K562 (cell line): ENCODE results near the gene DHX29. TPM values are rescaled to one million over a fixed set of nuclear protein-coding genes. Genes with fewer than 3 reads are reported as not detected.

Experiments used
- ATAC-seq: fragments of 200-7000 bp; cut with Tn5 transposase; 3 replicates; pipeline ENCODE4 v1.9.1; 2020; ENCODE audit warnings: moderate library complexity
- BruUV-seq: library from RNA; stranded (reverse); fragments of 400-500 nt; replicated peaks from 2 replicates; lab custom pipeline; 2021; lab: Mats Ljungman, UMichigan
- CTCF ChIA-PET: fragments of 300-600 bp; formaldehyde crosslinking; extraction: SDS; loops from one replicate; lab custom pipeline; 2021; ENCODE audit warnings: low intra/inter-chr PET ratio; lab: Yijun Ruan, JAX
- POLR2A ChIA-PET: fragments of 300-600, 350-650 bp; sonication (Branson Sonifier 250); formaldehyde crosslinking; extraction: SDS; loops from one replicate; lab custom pipeline; 2021; ENCODE audit warnings: antibody characterized with exemption, inconsistent platforms; lab: Yijun Ruan, JAX
- DNase-seq, 4 experiments: peaks; one replicate each; pipeline versions ENCODE4 v3.0.0 to v3.0.0-alpha.2; 2011 to 2018; ENCODE audit warnings: low spot score in 3 of 4, mixed read lengths in 3 of 4; ENCODE audit errors: extremely low read depth in 1 of 4
- FAIRE-seq: peaks from 2 replicates; lab custom pipeline; 2011; peaks lifted over from hg19 to GRCh38; lab: Jason Lieb, UNC
- H2AFZ ChIP-seq: 2 replicates; pipeline ENCODE4 v1.6.0; 2011; ENCODE audit warnings: low read depth, low read length, control low read depth, inconsistent platforms
- H3K27ac ChIP-seq: fragments of 200-600 bp; 3 replicates; pipeline ENCODE4 v1.8.0; 2011; ENCODE audit warnings: low read depth, mild to moderate bottlenecking, control low read depth, inconsistent platforms, low read length, moderate library complexity, mixed read lengths; ENCODE audit errors: extremely low read depth
- H3K27me3 ChIP-seq, 2 experiments: fragments of 300-600 bp in 1 of 2; 2 replicates in 1 of 2; 3 replicates in 1 of 2; pipeline versions ENCODE4 v1.6.0 to v1.8.0; 2011; ENCODE audit warnings: inconsistent platforms in 2 of 2, low read length in 2 of 2, mild to moderate bottlenecking in 1 of 2, mixed read lengths in 1 of 2, moderate library complexity in 1 of 2; ENCODE audit not compliant: control insufficient read depth in 2 of 2, insufficient read depth in 2 of 2
- H3K36me3 ChIP-seq: fragments of 300-600 bp; 3 replicates; pipeline ENCODE4 v1.8.0; 2011; ENCODE audit warnings: mild to moderate bottlenecking, low read length, inconsistent platforms; ENCODE audit not compliant: control insufficient read depth, insufficient read depth
- H3K4me1 ChIP-seq, 2 experiments: fragments of 200-600 bp in 1 of 2; replicated peaks in 1 of 2; 2 replicates in 1 of 2; 3 replicates in 1 of 2; pipeline versions ENCODE4 v1.5.1 to v1.8.0; 2011; ENCODE audit warnings: inconsistent platforms in 2 of 2, low read length in 2 of 2, mild to moderate bottlenecking in 1 of 2, mixed read lengths in 1 of 2, moderate library complexity in 1 of 2; ENCODE audit not compliant: control insufficient read depth in 2 of 2, insufficient read depth in 2 of 2
- H3K4me2 ChIP-seq: 2 replicates; pipeline ENCODE4 v1.6.1; 2011; ENCODE audit warnings: low read length, control low read depth, inconsistent platforms, mixed read lengths; ENCODE audit not compliant: insufficient read depth
- H3K4me3 ChIP-seq: fragments of 200-600 bp; sonication (generic), shearing (Covaris generic); 2 replicates; pipeline ENCODE4 v1.5.1; 2016; ENCODE audit warnings: control low read depth, inconsistent platforms
- H3K79me2 ChIP-seq: fragments of 200-600 bp; 3 replicates; pipeline ENCODE4 v1.8.0; 2011; ENCODE audit warnings: low read length, inconsistent platforms; ENCODE audit not compliant: control insufficient read depth, insufficient read depth
- H3K9ac ChIP-seq, 2 experiments: 2 replicates each; pipeline versions ENCODE4 v1.6.0 to v1.6.1; 2011; ENCODE audit warnings: low read depth in 2 of 2, low read length in 2 of 2, control low read depth in 1 of 2, inconsistent platforms in 1 of 2, mild to moderate bottlenecking in 1 of 2, mixed read lengths in 1 of 2; ENCODE audit not compliant: insufficient read depth in 1 of 2
- H3K9me1 ChIP-seq: one replicate; pipeline ENCODE4 v1.6.0; 2011; ENCODE audit warnings: inconsistent platforms, mild to moderate bottlenecking, low read length, moderate library complexity; ENCODE audit not compliant: control insufficient read depth, insufficient read depth
- H3K9me3 ChIP-seq: replicated peaks from 2 replicates; pipeline ENCODE4 v1.5.1; 2011; ENCODE audit warnings: low read depth, low read length, inconsistent platforms; ENCODE audit not compliant: control insufficient read depth, insufficient read depth
- H4K20me1 ChIP-seq: replicated peaks from 2 replicates; pipeline ENCODE4 v1.6.1; 2011; ENCODE audit warnings: low read length, inconsistent platforms, mixed read lengths; ENCODE audit not compliant: control insufficient read depth, insufficient read depth
- BRD4 ChIP-seq: fragments of 200-600 bp; sonication (generic); IDR thresholded peaks from 2 replicates; pipeline ENCODE4 v1.6.1; 2017; ENCODE audit warnings: inconsistent platforms
- CHD1 ChIP-seq: fragments of 200-600 bp; sonication (generic); IDR thresholded peaks from one replicate; pipeline ENCODE4 v1.6.1; 2012; ENCODE audit warnings: mild to moderate bottlenecking, moderate library complexity, low read length, inconsistent platforms
- ETV6 ChIP-seq, 3 experiments: fragments of 150-350 bp in 1 of 3; sonication (generic) in 1 of 3; formaldehyde crosslinking in 1 of 3; IDR thresholded peaks; 2 replicates each; pipeline versions ENCODE4 v1.6.1 to v1.8.0; 2014 to 2022; ENCODE audit warnings: borderline replicate concordance in 2 of 3, low read depth in 2 of 3, antibody characterized with exemption in 1 of 3, low read length in 1 of 3, mild to moderate bottlenecking in 1 of 3, missing genetic modification reagents in 1 of 3
- IRF1 ChIP-seq: sonication (generic); formaldehyde crosslinking; IDR thresholded peaks from 2 replicates; pipeline ENCODE4 v1.8.0; 2022; ENCODE audit warnings: missing genetic modification reagents, mild to moderate bottlenecking, borderline replicate concordance
- MYBL2 ChIP-seq, 2 experiments: fragments of 450-650 bp in 1 of 2; sonication (generic) in 1 of 2; formaldehyde crosslinking in 1 of 2; IDR thresholded peaks; 2 replicates each; pipeline versions ENCODE4 v1.6.1 to v1.8.1; 2017 to 2022; ENCODE audit warnings: borderline replicate concordance in 1 of 2, inconsistent platforms in 1 of 2, low read depth in 1 of 2, mild to moderate bottlenecking in 1 of 2, missing genetic modification reagents in 1 of 2, moderate library complexity in 1 of 2
- RFX7 ChIP-seq: fragments of 250-450 bp; sonication (Bioruptor Pico); IDR thresholded peaks from 2 replicates; pipeline ENCODE4 v1.5.1; 2021; ENCODE audit warnings: mild to moderate bottlenecking
- UBTF ChIP-seq, 2 experiments: IDR thresholded peaks; 2 replicates each; pipeline ENCODE4 v1.6.1; 2012; ENCODE audit warnings: improper control_type of control experiment in 2 of 2, low read depth in 2 of 2, low read length in 2 of 2, borderline replicate concordance in 1 of 2
- ZNF551 ChIP-seq: fragments of 250-450 bp; sonication (Bioruptor Pico); IDR thresholded peaks from 2 replicates; pipeline ENCODE4 v1.5.0; 2021; ENCODE audit warnings: mild to moderate bottlenecking, moderate library complexity
- whole genome bisulfite sequencing: fragments of 100-300 bp; shearing (Covaris generic); methylation state at CpG from one replicate; pipeline ENCODE4 v1.1.6; 2016; ENCODE audit warnings: low coverage, mixed read lengths; ENCODE audit not compliant: insufficient coverage; ENCODE audit errors: missing lambda C conversion rate; 5-methylcytosine and 5-hydroxymethylcytosine counted together
- in situ Hi-C: fragments of 300-500 bp; cut with MboI; formaldehyde crosslinking; loops from 4 replicates; pipeline ENCODE4 v1.15.0; 2018; ENCODE audit warnings: inconsistent platforms, mixed read lengths
- intact Hi-C: fragments of 100-400 bp; cut with micrococcal nuclease; formaldehyde crosslinking; loops from 2 replicates; pipeline ENCODE4 v1.14.2; 2022
- polyA plus RNA-seq, 8 experiments: library from polyadenylated mRNA; depleted of rRNA in 4 of 8; stranded (reverse) in 5 of 8; unstranded in 3 of 8; fragments of >200 nt; fragmentation: Nextera tagmentation in 2 of 8; fragmentation: Illumina TruSeq in 1 of 8; extraction: Ambion mirVana in 2 of 8; extraction: Trizol in 1 of 8; gene quantifications; 2 replicates each; pipeline versions ENCODE4 v1.2.1 to v1.2.3, GENCODE V29; 2011 to 2014; ENCODE audit warnings: inconsistent platforms in 1 of 8, missing spikeins in 1 of 8
- total RNA-seq, 7 experiments: library from RNA; depleted of rRNA in 6 of 7; stranded (reverse); fragments of >200 nt in 6 of 7; fragmentation: Illumina TruSeq in 2 of 7; extraction: Trizol in 2 of 7; gene quantifications; 2 replicates each; pipeline versions ENCODE4 v1.2.1 to v1.2.3, GENCODE V29; 2011 to 2021; ENCODE audit warnings: low replicate concordance in 1 of 7

Gene DHX29
- total and polyA plus RNA-seq, 9 of the 15 experiments (the other 6 are each of a cell fraction or from before 2014, with no cell fraction given): 7.5 to 42.1 (median 25.0) TPM

GRCh38 chr5:55343609-55344008, 36.1 kb upstream of the DHX29 start:
- intact Hi-C loops (loop anchor here (5.0 kb wide), 1 partner anchor 349 kb away; no protein-coding TSS in a partner anchor), in situ Hi-C loops (no loop called here)
- Histone ChIP-seq H3K4me3 (no peak overlapping the region), H3K9me3 (no peaks in the 10 kb centered on the region), H3K4me1 (no peaks in the 10 kb centered on the region), H3K9ac (no peak overlapping the region), H4K20me1 (no peaks in the 10 kb centered on the region), H3K9me1 (no peaks in the 10 kb centered on the region), H3K27ac (no peak overlapping the region), H3K36me3 (peaks cover 93% of the 10 kb centered on the region), H3K4me2 (no peak overlapping the region), H3K27me3 (no peaks in the 10 kb centered on the region), H3K79me2 (peaks cover 13% of the 10 kb centered on the region; the same call in 2 of the 3 replicates), H2AFZ (no peak overlapping the region)
- DNase-seq (no peak), ATAC-seq (no peak), FAIRE-seq (no peak)
- POLR2A ChIA-PET: interaction anchor here (0.5 kb wide), 1 partner anchor 60 kb away, joined by 3 read pairs; no protein-coding TSS in a partner anchor
- CTCF ChIA-PET: interaction anchor here (1.6 kb wide), 1 partner anchor 348 kb away, joined by 5 read pairs; no protein-coding TSS in a partner anchor
- no TSS peak for BruUV-seq
- no peak for TF ChIP-seq IRF1 (CRISPR knock-in tag)
- no peak for TF ChIP-seq BRD4
- TF ChIP-seq MYBL2 (IDR thresholded peaks at IDR 0.05; ENCODE audit: low read depth): no peak
- no peak for TF ChIP-seq MYBL2 (CRISPR knock-in tag; IDR thresholded peaks at IDR 0.05; ENCODE audit: borderline replicate concordance)
- TF ChIP-seq ETV6 (IDR thresholded peaks at IDR 0.05; ENCODE audit: borderline replicate concordance in 1 of 2, low read depth in 2 of 2, low read length in 1 of 2): no peak
- TF ChIP-seq ETV6 (CRISPR knock-in tag; IDR thresholded peaks at IDR 0.05; ENCODE audit: borderline replicate concordance): no peak
- TF ChIP-seq ZNF551 (CRISPR knock-in tag): no peak
- no peak for TF ChIP-seq RFX7
- no peak for TF ChIP-seq UBTF (IDR thresholded peaks at IDR 0.05; ENCODE audit: borderline replicate concordance in 1 of 2, low read depth in 2 of 2, low read length in 2 of 2)
- TF ChIP-seq CHD1: no peak
- WGBS: 73% methylated on average over 1 of the region's 1 CpG
